HEK293 (cell line): Measurements from ENCODE around the gene CNGA2.

Experiments
- CTCF ChIA-PET: fragments of 350-600 bp; formaldehyde crosslinking; extraction: SDS; loops from one replicate; lab custom pipeline; 2021; ENCODE audit warnings: antibody characterized with exemption; lab: Yijun Ruan, JAX
- POLR2A ChIA-PET: fragments of 300-600 bp; formaldehyde crosslinking; extraction: SDS; loops from one replicate; lab custom pipeline; 2020; ENCODE audit warnings: antibody characterized with exemption, inconsistent platforms; lab: Yijun Ruan, JAX
- H3K27ac ChIP-seq: fragments of 200-500 bp; sonication (Bioruptor generic); 2 replicates; pipeline ENCODE4 v1.5.1; 2014; ENCODE audit warnings: low read depth, low read length, control low read depth, inconsistent platforms; ENCODE audit errors: extremely low read depth
- H3K36me3 ChIP-seq, 2 experiments: fragments of 200-500 bp in 1 of 2; sonication (Bioruptor generic) in 1 of 2; 1 replicate in 1 of 2; 2 replicates in 1 of 2; pipeline ENCODE4 v1.5.1; 2014 to 2017; ENCODE audit warnings: inconsistent platforms in 2 of 2, low read length in 2 of 2; ENCODE audit not compliant: control insufficient read depth in 2 of 2, insufficient read depth in 1 of 2
- H3K4me1 ChIP-seq: fragments of 200-500 bp; sonication (Bioruptor generic); 2 replicates; pipeline ENCODE4 v1.5.1; 2014; ENCODE audit warnings: mild to moderate bottlenecking, low read length, inconsistent platforms; ENCODE audit not compliant: control insufficient read depth, insufficient read depth
- H3K4me3 ChIP-seq: 2 replicates; pipeline ENCODE4 v1.5.1; 2011; ENCODE audit warnings: low read depth, mild to moderate bottlenecking, control low read depth, low read length, moderate library complexity
- H3K9me3 ChIP-seq: fragments of 200-500 bp; sonication (Bioruptor generic); 2 replicates; pipeline ENCODE4 v1.5.1; 2014; ENCODE audit warnings: low read depth, low read length, inconsistent platforms; ENCODE audit not compliant: control insufficient read depth, insufficient read depth
- AEBP2 ChIP-seq: fragments of 450-650 bp; formaldehyde crosslinking; IDR thresholded peaks from 2 replicates; pipeline ENCODE4 v1.5.1; 2016; ENCODE audit warnings: missing biosample characterization, missing genetic modification characterization, borderline replicate concordance
- HOXD13 ChIP-seq: sonication (generic); formaldehyde crosslinking; IDR thresholded peaks from 2 replicates; pipeline ENCODE4 v1.8.0; 2022; ENCODE audit warnings: missing genetic modification reagents, borderline replicate concordance
- INSM2 ChIP-seq: fragments of 450-650 bp; formaldehyde crosslinking; IDR thresholded peaks from 2 replicates; pipeline ENCODE4 v1.5.1; 2016; ENCODE audit warnings: missing biosample characterization, missing genetic modification characterization
- KLF17 ChIP-seq: fragments of 450-650 bp; formaldehyde crosslinking; IDR thresholded peaks from 2 replicates; pipeline ENCODE4 v1.5.1; 2016; ENCODE audit warnings: missing biosample characterization, missing genetic modification characterization
- MZF1 ChIP-seq: fragments of 450-650 bp; formaldehyde crosslinking; IDR thresholded peaks from 2 replicates; pipeline ENCODE4 v1.5.1; 2017; ENCODE audit warnings: missing biosample characterization, missing genetic modification characterization, borderline replicate concordance
- SALL2 ChIP-seq: fragments of 450-650 bp; formaldehyde crosslinking; IDR thresholded peaks from 2 replicates; pipeline ENCODE4 v1.5.0; 2017; ENCODE audit warnings: missing biosample characterization, mild to moderate bottlenecking, missing genetic modification characterization, borderline replicate concordance
- TCF7L2 ChIP-seq: IDR thresholded peaks from 2 replicates; pipeline ENCODE4 v1.6.1; 2011; ENCODE audit warnings: low read depth, mild to moderate bottlenecking, inconsistent platforms, low read length, moderate library complexity, borderline replicate concordance
- WT1 ChIP-seq: fragments of 450-650 bp; formaldehyde crosslinking; IDR thresholded peaks from 2 replicates; pipeline ENCODE4 v1.5.1; 2016; ENCODE audit warnings: missing biosample characterization, missing genetic modification characterization
- ZBTB7A ChIP-seq: fragments of 450-650 bp; formaldehyde crosslinking; IDR thresholded peaks from 2 replicates; pipeline ENCODE4 v1.5.1; 2016; ENCODE audit warnings: low read depth, missing biosample characterization, missing genetic modification characterization
- ZFHX2 ChIP-seq: fragments of 450-650 bp; formaldehyde crosslinking; conservative IDR thresholded peaks from 2 replicates; pipeline ENCODE4 v1.5.1; 2016; ENCODE audit warnings: missing biosample characterization, missing genetic modification characterization
- ZNF10 ChIP-seq: fragments of 450-650 bp; formaldehyde crosslinking; IDR thresholded peaks from 2 replicates; pipeline ENCODE4 v1.5.1; 2017; ENCODE audit warnings: missing biosample characterization, missing genetic modification characterization
- ZNF132 ChIP-seq: fragments of 450-650 bp; formaldehyde crosslinking; IDR thresholded peaks from 2 replicates; pipeline ENCODE4 v1.5.1; 2017; ENCODE audit warnings: missing biosample characterization, missing genetic modification characterization, borderline replicate concordance
- ZNF138 ChIP-seq: fragments of 450-650 bp; formaldehyde crosslinking; IDR thresholded peaks from 2 replicates; pipeline ENCODE4 v1.5.1; 2016; ENCODE audit warnings: missing biosample characterization, missing genetic modification characterization, borderline replicate concordance
- ZNF221 ChIP-seq: fragments of 450-650 bp; formaldehyde crosslinking; IDR thresholded peaks from 2 replicates; pipeline ENCODE4 v1.5.1; 2017; ENCODE audit warnings: missing biosample characterization, missing genetic modification characterization, borderline replicate concordance
- ZNF335 ChIP-seq: fragments of 450-650 bp; formaldehyde crosslinking; conservative IDR thresholded peaks from 2 replicates; pipeline ENCODE4 v1.5.1; 2016; ENCODE audit warnings: missing biosample characterization, missing genetic modification characterization
- ZNF341 ChIP-seq: fragments of 450-650 bp; formaldehyde crosslinking; IDR thresholded peaks from 2 replicates; pipeline ENCODE4; 2016; ENCODE audit warnings: low read depth, missing biosample characterization, missing genetic modification characterization
- ZNF423 ChIP-seq: fragments of 450-650 bp; formaldehyde crosslinking; IDR thresholded peaks from 2 replicates; pipeline ENCODE4 v1.5.1; 2016; ENCODE audit warnings: missing biosample characterization, missing genetic modification characterization
- ZNF518A ChIP-seq: fragments of 450-650 bp; formaldehyde crosslinking; conservative IDR thresholded peaks from 2 replicates; pipeline ENCODE4 v1.5.1; 2016; ENCODE audit warnings: low read depth, missing biosample characterization, missing genetic modification characterization
- ZNF549 ChIP-seq: fragments of 450-650 bp; IDR thresholded peaks from 2 replicates; pipeline ENCODE4 v1.5.1; 2018; ENCODE audit warnings: missing biosample characterization, missing genetic modification characterization, mild to moderate bottlenecking, inconsistent platforms, moderate library complexity
- ZNF560 ChIP-seq: fragments of 450-650 bp; formaldehyde crosslinking; IDR thresholded peaks from 2 replicates; pipeline ENCODE4 v1.5.1; 2017; ENCODE audit warnings: missing biosample characterization, missing genetic modification characterization, borderline replicate concordance
- ZNF571 ChIP-seq: fragments of 450-650 bp; formaldehyde crosslinking; IDR thresholded peaks from 2 replicates; pipeline ENCODE4 v1.5.0; 2017; ENCODE audit warnings: missing biosample characterization, missing genetic modification characterization
- ZNF585B ChIP-seq: fragments of 450-650 bp; formaldehyde crosslinking; IDR thresholded peaks from 2 replicates; pipeline ENCODE4 v1.5.1; 2016; ENCODE audit warnings: missing biosample characterization, missing genetic modification characterization
- ZNF621 ChIP-seq: fragments of 450-650 bp; formaldehyde crosslinking; IDR thresholded peaks from 2 replicates; pipeline ENCODE4 v1.5.1; 2017; ENCODE audit warnings: missing biosample characterization, missing genetic modification characterization
- ZNF768 ChIP-seq: fragments of 450-650 bp; formaldehyde crosslinking; IDR thresholded peaks from 2 replicates; pipeline ENCODE4 v1.5.1; 2018; ENCODE audit warnings: missing biosample characterization, mild to moderate bottlenecking, missing genetic modification characterization
- ZNF776 ChIP-seq: fragments of 450-650 bp; formaldehyde crosslinking; IDR thresholded peaks from 2 replicates; pipeline ENCODE4 v1.5.0; 2017; ENCODE audit warnings: missing biosample characterization, missing genetic modification characterization, borderline replicate concordance
- ZNF843 ChIP-seq: fragments of 450-650 bp; formaldehyde crosslinking; IDR thresholded peaks from 2 replicates; pipeline ENCODE4 v1.5.1; 2016; ENCODE audit warnings: missing biosample characterization, missing genetic modification characterization
- ZSCAN30 ChIP-seq: fragments of 450-650 bp; IDR thresholded peaks from 2 replicates; pipeline ENCODE4 v1.5.1; 2018; ENCODE audit warnings: missing biosample characterization, mild to moderate bottlenecking, missing genetic modification characterization, moderate library complexity

The CNGA2 gene

GRCh38 chrX:151726751-151727150 is 7.8 kb upstream of the CNGA2 start:
- H3K36me3 ChIP-seq = no peaks in the 10 kb centered on the region
- no peak overlapping the region for H3K27ac ChIP-seq
- no peaks in the 10 kb centered on the region for H3K9me3 ChIP-seq
- POLR2A ChIA-PET = no interaction called here
- H3K4me1 ChIP-seq = no peaks in the 10 kb centered on the region
- TF ChIP-seq ZNF571 = no peak
- TF ChIP-seq INSM2 (tag by site-specific recombination) = no peak
- no peak for TF ChIP-seq ZNF549
- no peak for TF ChIP-seq ZNF138 (tag by site-specific recombination)
- TF ChIP-seq ZNF843 (tag by site-specific recombination) = no peak
- no peak for TF ChIP-seq AEBP2 (tag by site-specific recombination)
- TF ChIP-seq ZNF341 (tag by site-specific recombination) = no peak
- no peak for TF ChIP-seq ZNF518A (tag by site-specific recombination)
- no peak for TF ChIP-seq ZNF776 (tag by site-specific recombination)
- TF ChIP-seq ZNF621 (tag by site-specific recombination) = no peak
- no peak for TF ChIP-seq ZFHX2 (tag by site-specific recombination)
- no peak for TF ChIP-seq ZNF221 (tag by site-specific recombination)
- TF ChIP-seq ZNF768 (tag by site-specific recombination) = no peak
- TF ChIP-seq ZNF585B (tag by site-specific recombination) = no peak
- no peak for TF ChIP-seq ZNF10
- TF ChIP-seq, all 188 proteins: peak for 0
- CTCF ChIA-PET = interaction anchor here (1.1 kb wide), 1 partner anchor 15 kb away, joined by 3 read pairs; no protein-coding TSS in a partner anchor
- no peak overlapping the region for H3K4me3 ChIP-seq

- no peaks in the 10 kb centered on the region for H3K4me1 ChIP-seq
- no peaks in the 10 kb centered on the region for H3K9me3 ChIP-seq
- ChIA-PET POLR2A (no interaction called here), CTCF (interaction anchor here (0.6 to 1.1 kb wide), 2 partner anchors 15 to 367 kb away, joined by 3 read pairs; no protein-coding TSS in a partner anchor)
- no peak overlapping the region for H3K27ac ChIP-seq
- H3K4me3 ChIP-seq = no peak overlapping the region
- H3K36me3 ChIP-seq = no peaks in the 10 kb centered on the region
- TF ChIP-seq KLF17 (tag by site-specific recombination) (no peak), WT1 (tag by site-specific recombination) (no peak), TCF7L2 (no peak), ZNF335 (tag by site-specific recombination) (no peak), ZSCAN30 (tag by site-specific recombination) (no peak), MZF1 (tag by site-specific recombination) (no peak), ZBTB7A (tag by site-specific recombination) (no peak), ZNF560 (no peak), HOXD13 (CRISPR knock-in tag) (no peak), ZNF423 (tag by site-specific recombination) (no peak), SALL2 (tag by site-specific recombination) (no peak), ZNF132 (tag by site-specific recombination) (no peak)
Measured at GRCh38 chrX:151727346-151727745, 7.2 kb upstream of the CNGA2 start.
